H1 (cell line): Measurements from ENCODE around the gene TP53I13. TPM values are rescaled to one million over a fixed set of nuclear protein-coding genes. Genes with fewer than 3 reads are reported as not detected.

Source experiments
- CTCF ChIA-PET: fragments of 300-600 bp; sonication (Branson Sonifier 250); formaldehyde crosslinking; loops from one replicate; lab custom pipeline; 2021; ENCODE audit not compliant: partially characterized antibody; lab: Charles Lee
- POLR2A ChIA-PET: fragments of 300-600 bp; sonication (Branson Sonifier 250); formaldehyde crosslinking; loops from one replicate; lab custom pipeline; 2021; ENCODE audit warnings: inconsistent platforms; ENCODE audit not compliant: partially characterized antibody; lab: Charles Lee
- DNase-seq, 2 experiments: peaks; one replicate each; pipeline versions ENCODE4 v3.0.0 to v3.0.0-alpha.2; 2010 to 2022; ENCODE audit warnings: low spot score in 2 of 2, low read depth in 1 of 2, mixed read lengths in 1 of 2
- FAIRE-seq: peaks from 2 replicates; lab custom pipeline; 2011; peaks lifted over from hg19 to GRCh38; lab: Jason Lieb, UNC
- H2AFZ ChIP-seq: 2 replicates; pipeline ENCODE4 v1.8.1; 2012; ENCODE audit warnings: low read length, inconsistent platforms
- H2AK5ac ChIP-seq: 2 replicates; pipeline ENCODE4 v1.6.1; 2013; ENCODE audit warnings: low read depth, low read length
- H2BK120ac ChIP-seq: replicated peaks from 2 replicates; pipeline ENCODE3; 2013; ENCODE audit warnings: low read depth, low read length, inconsistent platforms
- H2BK12ac ChIP-seq: 2 replicates; pipeline ENCODE4 v1.6.1; 2013; ENCODE audit warnings: low read depth, low read length
- H2BK15ac ChIP-seq: 2 replicates; pipeline ENCODE4 v1.6.1; 2013; ENCODE audit warnings: low read length
- H2BK20ac ChIP-seq: 2 replicates; pipeline ENCODE4 v1.6.1; 2013; ENCODE audit warnings: low read length
- H2BK5ac ChIP-seq: 2 replicates; pipeline ENCODE4 v1.6.1; 2013; ENCODE audit warnings: low read depth, low read length
- H3K14ac ChIP-seq: 2 replicates; pipeline ENCODE4 v1.6.1; 2013; ENCODE audit warnings: inconsistent platforms; ENCODE audit not compliant: insufficient read length
- H3K18ac ChIP-seq: 2 replicates; pipeline ENCODE4 v1.6.1; 2013; ENCODE audit warnings: low read length; ENCODE audit errors: extremely low read depth
- H3K23ac ChIP-seq: 2 replicates; pipeline ENCODE4 v1.6.1; 2013; ENCODE audit warnings: inconsistent platforms; ENCODE audit not compliant: insufficient read length
- H3K23me2 ChIP-seq: 2 replicates; pipeline ENCODE4 v1.6.1; 2013; ENCODE audit warnings: low read depth, low read length
- H3K27ac ChIP-seq: 2 replicates; pipeline ENCODE4 v1.6.1; 2011; ENCODE audit warnings: low read depth, low read length, inconsistent platforms
- H3K27me3 ChIP-seq, 4 experiments: replicated peaks in 1 of 4; 1 replicate in 1 of 4; 2 replicates in 3 of 4; pipeline versions ENCODE4 v1.6.1 to v1.8.1; 2011 to 2013; ENCODE audit warnings: low read length in 3 of 4, mild to moderate bottlenecking in 3 of 4, inconsistent platforms in 2 of 4, mixed read lengths in 2 of 4, moderate library complexity in 1 of 4; ENCODE audit not compliant: control insufficient read depth in 3 of 4, insufficient read depth in 3 of 4; ENCODE audit errors: extremely low read depth in 1 of 4
- H3K36me3 ChIP-seq, 4 experiments: 2 replicates each; pipeline versions ENCODE4 v1.6.1 to v1.8.1; 2011 to 2013; ENCODE audit warnings: mild to moderate bottlenecking in 4 of 4, low read length in 3 of 4, moderate library complexity in 2 of 4, control low read depth in 1 of 4, inconsistent platforms in 1 of 4; ENCODE audit not compliant: insufficient read depth in 4 of 4, control insufficient read depth in 2 of 4
- H3K4ac ChIP-seq: replicated peaks from 2 replicates; pipeline ENCODE3; 2013; ENCODE audit warnings: low read length, low read depth, mixed read lengths, inconsistent platforms; ENCODE audit not compliant: insufficient read length
- H3K4me1 ChIP-seq, 4 experiments: replicated peaks in 1 of 4; 1 replicate in 1 of 4; 2 replicates in 3 of 4; pipeline versions ENCODE4 v1.6.1 to v1.8.1; 2011 to 2013; ENCODE audit warnings: low read length in 3 of 4, inconsistent platforms in 2 of 4, mixed read lengths in 1 of 4; ENCODE audit not compliant: insufficient read depth in 4 of 4, control insufficient read depth in 3 of 4
- H3K4me2 ChIP-seq, 2 experiments: 2 replicates each; pipeline versions ENCODE4 v1.6.1 to v1.8.1; 2011 to 2013; ENCODE audit warnings: low read depth in 2 of 2, low read length in 2 of 2, control low read depth in 1 of 2, inconsistent platforms in 1 of 2, mild to moderate bottlenecking in 1 of 2; ENCODE audit not compliant: insufficient read depth in 1 of 2
- H3K4me3 ChIP-seq, 4 experiments: fragments of 200-600, 300-600 bp in 1 of 4; sonication (generic), shearing (Covaris generic), sonication (Bioruptor Twin) in 1 of 4; 2 replicates each; pipeline versions ENCODE4 v1.5.1 to v1.8.1; 2011 to 2016; ENCODE audit warnings: low read length in 4 of 4, low read depth in 3 of 4, control low read depth in 2 of 4, inconsistent platforms in 2 of 4, mild to moderate bottlenecking in 2 of 4, mixed read lengths in 1 of 4, moderate library complexity in 1 of 4; ENCODE audit not compliant: insufficient read depth in 2 of 4; ENCODE audit errors: extremely low read depth in 1 of 4
- H3K56ac ChIP-seq: replicated peaks from 2 replicates; pipeline ENCODE3; 2013; ENCODE audit warnings: low read depth, mild to moderate bottlenecking, mixed read lengths, low read length, inconsistent platforms; ENCODE audit not compliant: insufficient read length
- H3K79me1 ChIP-seq: 2 replicates; pipeline ENCODE4 v1.6.1; 2013; ENCODE audit warnings: low read depth, low read length, control low read depth
- H3K79me2 ChIP-seq, 2 experiments: 2 replicates each; pipeline versions ENCODE4 v1.6.1 to v1.8.1; 2012 to 2013; ENCODE audit warnings: low read length in 2 of 2, mild to moderate bottlenecking in 2 of 2, inconsistent platforms in 1 of 2; ENCODE audit not compliant: insufficient read depth in 2 of 2, control insufficient read depth in 1 of 2
- H3K9ac ChIP-seq, 4 experiments: replicated peaks in 1 of 4; 1 replicate in 1 of 4; 2 replicates in 3 of 4; pipeline versions ENCODE4 v1.6.1 to v1.8.1; 2011 to 2013; ENCODE audit warnings: low read depth in 3 of 4, low read length in 3 of 4, control low read depth in 2 of 4, mild to moderate bottlenecking in 2 of 4, moderate library complexity in 2 of 4, inconsistent platforms in 1 of 4; ENCODE audit errors: extremely low read depth in 1 of 4
- H3K9me3 ChIP-seq, 2 experiments: 2 replicates each; pipeline versions ENCODE4 v1.6.1 to v1.8.1; 2012 to 2013; ENCODE audit warnings: mild to moderate bottlenecking in 2 of 2, moderate library complexity in 2 of 2, control low read depth in 1 of 2, inconsistent platforms in 1 of 2, low read depth in 1 of 2, low read length in 1 of 2, mixed read lengths in 1 of 2; ENCODE audit not compliant: insufficient read depth in 2 of 2
- H4K20me1 ChIP-seq, 2 experiments: replicated peaks in 1 of 2; 2 replicates each; pipeline versions ENCODE3 to v1.8.1; 2011 to 2013; ENCODE audit warnings: inconsistent platforms in 2 of 2, low read length in 2 of 2, mild to moderate bottlenecking in 1 of 2; ENCODE audit not compliant: insufficient read depth in 2 of 2, control insufficient read depth in 1 of 2
- H4K5ac ChIP-seq: 2 replicates; pipeline ENCODE4 v1.6.1; 2013; ENCODE audit warnings: low read length, low read depth, mixed read lengths, inconsistent platforms; ENCODE audit not compliant: insufficient read length
- H4K8ac ChIP-seq: 2 replicates; pipeline ENCODE4 v1.8.0; 2013; ENCODE audit warnings: mild to moderate bottlenecking, moderate library complexity, low read length, inconsistent platforms; ENCODE audit not compliant: insufficient read depth; ENCODE audit errors: extremely low read depth
- H4K91ac ChIP-seq: replicated peaks from 2 replicates; pipeline ENCODE3; 2013; ENCODE audit warnings: low read length, mixed read lengths, inconsistent platforms; ENCODE audit not compliant: insufficient read length
- ATF3 ChIP-seq: IDR thresholded peaks from 2 replicates; pipeline ENCODE4 v1.6.1; 2011; ENCODE audit warnings: low read depth, mild to moderate bottlenecking, low read length; ENCODE audit not compliant: insufficient read depth
- CHD2 ChIP-seq: IDR thresholded peaks from 2 replicates; pipeline ENCODE4 v1.6.1; 2012; ENCODE audit warnings: low read length, improper control_type of control experiment
- CTBP2 ChIP-seq: IDR thresholded peaks from 2 replicates; pipeline ENCODE4 v1.7.0; 2011; ENCODE audit warnings: borderline replicate concordance, mild to moderate bottlenecking, moderate library complexity, mixed read lengths, low read length; ENCODE audit not compliant: insufficient read depth, insufficient read length
- EZH2 ChIP-seq: fragments of 200-600 bp; sonication (generic); IDR thresholded peaks from 2 replicates; pipeline ENCODE4 v1.7.1; 2012; ENCODE audit warnings: low read depth, mild to moderate bottlenecking, moderate library complexity, low read length, inconsistent platforms; ENCODE audit not compliant: severe bottlenecking
- HDAC6 ChIP-seq: IDR thresholded peaks from one replicate; pipeline ENCODE4 v1.7.1; 2012; ENCODE audit warnings: low read depth, mild to moderate bottlenecking, inconsistent platforms, low read length, moderate library complexity
- NANOG ChIP-seq: IDR thresholded peaks from 2 replicates; pipeline ENCODE4 v1.6.1; 2011; ENCODE audit warnings: low read length, low read depth, mild to moderate bottlenecking, inconsistent platforms; ENCODE audit not compliant: insufficient read depth, poor library complexity, severe bottlenecking
- POU5F1 ChIP-seq: IDR thresholded peaks from 2 replicates; pipeline ENCODE4 v1.6.1; 2011; ENCODE audit warnings: low read depth, mild to moderate bottlenecking, low read length, moderate library complexity
- RNF2 ChIP-seq: fragments of 200-900, 300-1000 bp; sonication (generic); IDR thresholded peaks from 2 replicates; pipeline ENCODE4 v1.7.1; 2016; ENCODE audit warnings: borderline replicate concordance, low read depth, mild to moderate bottlenecking, antibody characterized with exemption, low read length; ENCODE audit not compliant: poor library complexity, severe bottlenecking; ENCODE audit errors: missing control alignments
- RXRA ChIP-seq: IDR thresholded peaks from 2 replicates; pipeline ENCODE4 v1.6.1; 2011; ENCODE audit warnings: low read depth, mild to moderate bottlenecking, low read length, moderate library complexity; ENCODE audit not compliant: insufficient read depth
- SIN3A ChIP-seq, 2 experiments: IDR thresholded peaks in 1 of 2; conservative IDR thresholded peaks in 1 of 2; 2 replicates each; pipeline ENCODE4 v1.6.1; 2011 to 2012; ENCODE audit warnings: low read length in 2 of 2, improper control_type of control experiment in 1 of 2, low read depth in 1 of 2, mild to moderate bottlenecking in 1 of 2
- WGBS, 2 experiments: shearing (Covaris generic) in 1 of 2; methylation state at CpG; one replicate each; pipeline versions ENCODE4 v1.1.6 to v1.1.7; 2013 to 2015; ENCODE audit warnings: low lambda C conversion rate in 2 of 2, mixed read lengths in 2 of 2, inconsistent platforms in 1 of 2, low coverage in 1 of 2, missing lambda C conversion rate in 1 of 2; ENCODE audit not compliant: insufficient replicate concordance in 2 of 2, insufficient coverage in 1 of 2, insufficient read length in 1 of 2; ENCODE audit errors: extremely low coverage in 1 of 2, missing lambda C conversion rate in 1 of 2; 5-methylcytosine and 5-hydroxymethylcytosine counted together
- polyA plus RNA-seq, 7 experiments: library from polyadenylated mRNA; depleted of rRNA in 3 of 7; stranded (reverse) in 5 of 7; unstranded in 2 of 7; fragments of >200 nt in 5 of 7; fragments of 200-250 nt in 2 of 7; gene quantifications; 1 replicate in 5 of 7; 2 replicates in 1 of 7; 4 replicates in 1 of 7; pipeline versions ENCODE4 v1.2.1 to v1.2.3, GENCODE V29; 2011 to 2013; ENCODE audit warnings: missing spikeins in 2 of 7, mixed read lengths in 2 of 7
- total RNA-seq: library from RNA; stranded (reverse); fragmentation: NEBNext Ultra II Directional; extraction: Animal tissue kit (Norgen Biotek cat#: 25700); gene quantifications from 2 replicates; pipeline ENCODE4 v1.2.1, GENCODE V29; 2021

Gene TP53I13
- total and polyA plus RNA-seq, 2 of the 8 experiments (the other 6 are each of a cell fraction or from before 2014, with no cell fraction given): 22.4 to 35.7 TPM

GRCh38 chr17:29588017-29588561 lies 19.6 kb downstream of the TP53I13 start:
- no peaks in the 10 kb centered on the region for H3K9me3 ChIP-seq
- no peak overlapping the region; a peak in 2 of 7 replicates for H3K9ac ChIP-seq
- H2BK5ac ChIP-seq: peak overlapping the region; percentile 44; the same call in 1 of the 2 replicates
- peaks cover 34% of the 10 kb centered on the region; the same call in 1 of the 2 replicates for H3K23me2 ChIP-seq
- no peak overlapping the region for H3K56ac ChIP-seq
- peaks cover 7 to 48% (median 36%) of the 10 kb centered on the region in 4 experiments for H3K4me1 ChIP-seq
- H2BK12ac ChIP-seq: no peak overlapping the region
- H4K20me1 ChIP-seq: peaks cover 15 to 34% of the 10 kb centered on the region in 2 experiments
- H3K4me3 ChIP-seq: peak overlapping the region; percentile 64 to 82 (median 75)
- H3K27ac ChIP-seq: no peak overlapping the region
- POLR2A ChIA-PET: interaction anchor here (0.6 to 1.8 kb wide), 7 partner anchors 9 to 1226 kb away, joined by 3 to 8 read pairs (median 4); partner anchors contain the start of gene TP53I13
- H2BK20ac ChIP-seq: 0 out of 2 replicates have a peak overlapping the region, but pooled peaks have one; percentile 32
- no peak overlapping the region for H2AFZ ChIP-seq
- peak overlapping the region; percentile 39; the same call in 1 of the 2 replicates for H4K8ac ChIP-seq
- peak overlapping the region; percentile 93 to 95 for H3K4me2 ChIP-seq
- no peak overlapping the region for H3K4ac ChIP-seq
- no peak overlapping the region for H2BK15ac ChIP-seq
- no peak overlapping the region for H2AK5ac ChIP-seq
- no peak overlapping the region for H4K5ac ChIP-seq
- CTCF ChIA-PET: interaction anchor here (0.9 to 14.8 kb wide), 7 partner anchors 9 to 218 kb away, joined by 3 to 193 read pairs (median 11); partner anchors contain the start of gene CORO6
- peaks cover 0 to 6% (median 5%) of the 10 kb centered on the region in 4 experiments; a peak in 2 of 7 replicates for H3K27me3 ChIP-seq
- no peak overlapping the region for H4K91ac ChIP-seq
- 71% methylated on average over 8 of the region's 8 CpGs; no CpG with 5 or more reads in 1 of the 2 experiments for WGBS, 2 experiments
- FAIRE-seq (no peak), DNase-seq (no peak)
- H3K79me1 ChIP-seq: peaks cover 18% of the 10 kb centered on the region
- H3K23ac ChIP-seq: no peak overlapping the region
- 0 out of 2 replicates have a peak overlapping the region, but pooled peaks have one; percentile 48 for H3K18ac ChIP-seq
- 0 out of 8 replicates have a peak, but pooled peaks cover 0 to under 1% (median 0%) of the 10 kb centered on the region in 4 experiments for H3K36me3 ChIP-seq
- peaks cover 0 to 42% of the 10 kb centered on the region in 2 experiments; a peak in 2 of 4 replicates for H3K79me2 ChIP-seq
- H3K14ac ChIP-seq: no peak overlapping the region
- no peak overlapping the region for H2BK120ac ChIP-seq
- TF ChIP-seq ATF3 (no peak), RXRA (no peak), SIN3A (conservative IDR thresholded peaks at IDR 0.05 in 1 of 2, IDR thresholded peaks at IDR 0.05 in 1 of 2; ENCODE audit: low read depth in 1 of 2, low read length in 2 of 2) (no peak; a peak in 1 of 4 replicates), NANOG (no peak), CTBP2 (no peak), HDAC6 (no peak), RNF2 (no peak), POU5F1 (no peak), CHD2 (no peak), EZH2 (no peak)
